ENCODE results near the gene CFAP47.
"Not testable (repeated sequence)": the region's sequence is repeated elsewhere in the genome, so short reads cannot be mapped to it uniquely, and the experiment has no call there.

CFAP47 gene, protein sequence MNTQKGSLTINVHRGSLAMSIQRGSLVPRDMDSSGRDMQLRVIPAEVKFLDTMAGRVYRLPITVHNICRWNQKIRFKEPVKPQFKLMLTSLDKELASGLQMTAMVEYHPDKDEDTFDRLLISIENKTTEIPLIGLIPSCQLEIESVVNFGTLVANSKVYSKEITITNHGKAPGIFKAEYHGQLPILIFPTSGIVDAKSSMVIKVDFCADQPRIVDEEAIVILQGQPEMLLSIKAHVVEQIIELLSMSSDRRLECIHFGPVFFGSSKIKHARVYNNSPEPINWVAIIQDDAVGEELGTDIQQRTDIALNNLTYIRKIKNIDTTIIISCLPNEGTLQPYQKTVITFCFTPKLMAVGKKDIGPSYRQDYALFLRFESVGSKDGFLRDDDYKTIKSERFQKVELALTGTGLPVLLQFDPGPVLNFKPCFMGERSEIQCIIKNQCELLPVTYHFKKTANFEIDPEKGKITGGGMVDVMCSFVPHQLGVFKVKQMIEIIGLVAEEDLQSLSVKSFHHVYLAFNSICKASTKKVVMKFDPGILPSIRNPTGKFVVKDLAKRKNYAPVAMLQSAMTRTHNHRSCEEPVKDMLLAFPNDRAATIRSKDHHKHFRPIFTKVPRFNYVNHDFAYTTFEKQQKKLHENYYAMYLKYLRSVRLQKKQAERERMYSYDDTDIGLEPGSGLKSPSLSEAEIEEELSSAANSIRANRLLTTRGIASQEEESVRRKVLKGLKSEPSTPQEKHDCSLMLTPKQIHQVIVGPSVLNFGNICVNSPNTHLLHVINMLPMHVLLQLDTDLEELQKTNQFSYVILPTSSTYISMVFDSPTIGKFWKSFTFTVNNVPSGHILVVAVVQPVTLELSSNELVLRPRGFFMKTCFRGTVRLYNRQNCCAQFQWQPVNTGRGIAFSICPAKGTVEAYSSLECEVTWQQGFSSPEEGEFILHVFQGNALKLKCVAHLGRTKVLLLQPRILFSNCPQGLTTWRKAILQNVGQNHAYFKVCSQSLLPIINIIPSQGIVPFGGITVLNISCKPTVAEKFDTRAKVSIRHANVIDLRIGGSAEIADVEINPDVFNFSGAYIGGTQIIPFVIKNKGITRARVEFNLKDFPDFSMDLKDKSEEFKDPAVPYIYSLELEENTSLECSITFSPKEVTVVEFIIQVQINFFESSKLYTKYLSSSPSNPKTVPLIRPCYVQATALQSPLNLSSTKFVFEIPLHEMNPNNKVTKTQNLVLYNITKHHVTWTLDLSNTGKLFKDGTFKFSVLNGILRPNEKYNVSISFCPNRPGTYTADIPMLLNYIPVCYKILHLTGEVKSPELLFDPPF (N-terminal part only)

GRCh38 chrX:35919536-35920309, at the start of gene CFAP47:
Gene CFAP47 (plus strand): TSS chrX:35919734. CDS start chrX:35919800, 66 bp downstream.
- Histone ChIP-seq H3K27me3 (ENCODE audit: control insufficient read depth, insufficient read depth, low read length) (peaks cover 13% of the 10 kb centered on the region), H3K9me3 (ENCODE audit: control insufficient read depth, insufficient read depth, low read length) (no peaks in the 10 kb centered on the region), H3K4me3 (ENCODE audit: low read depth, low read length) (peak within 1 kb of the TSS; percentile 84)

GRCh38 chrX:35880601-35881000, 38.9 kb upstream of the CFAP47 start:
- no peaks in the 10 kb centered on the region for H3K27me3 ChIP-seq (ENCODE audit: control insufficient read depth, insufficient read depth, low read length)
- no peaks in the 10 kb centered on the region for H3K9me3 ChIP-seq (ENCODE audit: control insufficient read depth, insufficient read depth, low read length)
- no peak overlapping the region for H3K9ac ChIP-seq (ENCODE audit: low read depth, low read length)
- no peaks in the 10 kb centered on the region for H3K4me1 ChIP-seq (ENCODE audit: control insufficient read depth, insufficient read depth, low read length)
- H3K36me3 ChIP-seq (ENCODE audit: control insufficient read depth, insufficient read depth, low read length), result no peaks in the 10 kb centered on the region
- no peak overlapping the region for H3K4me3 ChIP-seq (ENCODE audit: low read depth, low read length)

More at GRCh38 chrX:35919536-35920309, at the start of gene CFAP47:
- H3K36me3 ChIP-seq (ENCODE audit: control insufficient read depth, insufficient read depth, low read length), result no peaks in the 10 kb centered on the region
- no peaks in the 10 kb centered on the region for H3K4me1 ChIP-seq (ENCODE audit: control insufficient read depth, insufficient read depth, low read length)
- H3K9ac ChIP-seq (ENCODE audit: low read depth, low read length), result no peak within 1 kb of the TSS

DNA sequence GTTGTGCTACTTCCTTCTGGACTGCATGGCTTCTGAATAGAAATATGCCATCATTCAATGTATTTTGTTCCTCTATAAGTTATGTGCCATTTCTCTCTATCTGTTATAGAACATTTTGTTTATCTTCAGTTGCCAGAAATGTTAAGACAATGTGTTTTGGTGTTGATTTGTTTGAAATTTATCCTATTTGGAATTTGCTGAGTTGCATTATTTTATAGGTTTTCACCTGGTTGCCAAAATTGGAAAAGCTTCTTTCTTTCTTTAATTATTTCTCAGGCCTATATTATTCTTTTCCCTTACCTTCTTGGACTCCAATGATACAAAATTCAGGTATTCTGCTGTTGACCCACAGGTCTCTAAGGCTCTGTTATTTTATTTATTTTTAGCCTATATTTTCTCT, 33.4 kb upstream of the CFAP47 start:
- Histone ChIP-seq H3K36me3 (ENCODE audit: control insufficient read depth, insufficient read depth, low read length) (no peaks in the 10 kb centered on the region), H3K4me1 (ENCODE audit: control insufficient read depth, insufficient read depth, low read length) (no peaks in the 10 kb centered on the region), H3K4me3 (ENCODE audit: low read depth, low read length) (no peak overlapping the region), H3K27me3 (ENCODE audit: control insufficient read depth, insufficient read depth, low read length) (no peaks in the 10 kb centered on the region), H3K9me3 (ENCODE audit: control insufficient read depth, insufficient read depth, low read length) (no peaks in the 10 kb centered on the region), H3K9ac (ENCODE audit: low read depth, low read length) (no peak overlapping the region)

DNA sequence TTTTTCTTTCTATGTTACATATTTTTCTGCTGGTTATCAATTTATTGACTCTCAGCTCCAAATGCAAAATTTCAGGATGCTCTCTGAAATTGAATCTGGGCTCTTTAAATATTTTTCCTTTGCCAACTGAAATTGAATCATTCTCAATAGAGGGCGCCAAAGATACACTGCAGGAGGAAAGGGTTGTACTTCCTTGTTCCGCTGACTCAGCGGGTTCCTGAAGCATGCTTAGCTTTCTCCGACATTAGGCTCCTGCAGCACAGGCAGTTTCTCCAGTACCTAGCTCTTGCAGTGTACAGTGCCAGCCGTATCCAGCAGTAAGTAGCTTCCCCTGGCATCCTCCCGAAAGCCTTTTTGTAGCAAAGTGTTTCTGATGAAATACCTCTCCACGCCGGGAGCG, 28.8 kb upstream of the CFAP47 start:
- Histone ChIP-seq H3K27me3 (ENCODE audit: control insufficient read depth, insufficient read depth, low read length) (no peaks in the 10 kb centered on the region), H3K9me3 (ENCODE audit: control insufficient read depth, insufficient read depth, low read length) (no peaks in the 10 kb centered on the region), H3K4me1 (ENCODE audit: control insufficient read depth, insufficient read depth, low read length) (no peaks in the 10 kb centered on the region), H3K9ac (ENCODE audit: low read depth, low read length) (no peak overlapping the region), H3K36me3 (ENCODE audit: control insufficient read depth, insufficient read depth, low read length) (no peaks in the 10 kb centered on the region), H3K4me3 (ENCODE audit: low read depth, low read length) (no peak overlapping the region)

- H3K4me3 ChIP-seq (ENCODE audit: low read depth, low read length); H3K4me1 ChIP-seq (ENCODE audit: control insufficient read depth, insufficient read depth, low read length); H3K27me3 ChIP-seq (ENCODE audit: control insufficient read depth, insufficient read depth, low read length); H3K9ac ChIP-seq (ENCODE audit: low read depth, low read length); H3K36me3 ChIP-seq (ENCODE audit: control insufficient read depth, insufficient read depth, low read length); H3K9me3 ChIP-seq (ENCODE audit: control insufficient read depth, insufficient read depth, low read length): not testable (repeated sequence)
Measured at GRCh38 chrX:35986816-35987215, 67.3 kb downstream of the CFAP47 start.

GRCh38 chrX:36007207-36007606, 87.7 kb downstream of the CFAP47 start:
- Histone ChIP-seq H3K27me3 (ENCODE audit: control insufficient read depth, insufficient read depth, low read length) (no peaks in the 10 kb centered on the region), H3K9ac (ENCODE audit: low read depth, low read length) (no peak overlapping the region), H3K4me3 (ENCODE audit: low read depth, low read length) (no peak overlapping the region), H3K4me1 (ENCODE audit: control insufficient read depth, insufficient read depth, low read length) (no peaks in the 10 kb centered on the region), H3K36me3 (ENCODE audit: control insufficient read depth, insufficient read depth, low read length) (no peaks in the 10 kb centered on the region), H3K9me3 (ENCODE audit: control insufficient read depth, insufficient read depth, low read length) (no peaks in the 10 kb centered on the region)

- no peaks in the 10 kb centered on the region for H3K4me1 ChIP-seq (ENCODE audit: control insufficient read depth, insufficient read depth, low read length)
Measured at GRCh38 chrX:36019125-36019524, 99.6 kb downstream of the CFAP47 start.

GRCh38 chrX:36035550-36035949, 116.0 kb downstream of the CFAP47 start:
- Histone ChIP-seq H3K27me3 (ENCODE audit: control insufficient read depth, insufficient read depth, low read length) (no peaks in the 10 kb centered on the region), H3K9me3 (ENCODE audit: control insufficient read depth, insufficient read depth, low read length) (no peaks in the 10 kb centered on the region), H3K4me1 (ENCODE audit: control insufficient read depth, insufficient read depth, low read length) (no peaks in the 10 kb centered on the region), H3K9ac (ENCODE audit: low read depth, low read length) (no peak overlapping the region), H3K4me3 (ENCODE audit: low read depth, low read length) (no peak overlapping the region), H3K36me3 (ENCODE audit: control insufficient read depth, insufficient read depth, low read length) (no peaks in the 10 kb centered on the region)

More at GRCh38 chrX:36019125-36019524, 99.6 kb downstream of the CFAP47 start:
- Histone ChIP-seq H3K9me3 (ENCODE audit: control insufficient read depth, insufficient read depth, low read length) (no peaks in the 10 kb centered on the region), H3K27me3 (ENCODE audit: control insufficient read depth, insufficient read depth, low read length) (peaks cover 25% of the 10 kb centered on the region), H3K9ac (ENCODE audit: low read depth, low read length) (no peak overlapping the region), H3K4me3 (ENCODE audit: low read depth, low read length) (no peak overlapping the region), H3K36me3 (ENCODE audit: control insufficient read depth, insufficient read depth, low read length) (no peaks in the 10 kb centered on the region)

- H3K9ac ChIP-seq (ENCODE audit: low read depth, low read length), result no peak overlapping the region
- H3K36me3 ChIP-seq (ENCODE audit: control insufficient read depth, insufficient read depth, low read length), result no peaks in the 10 kb centered on the region
- H3K27me3 ChIP-seq (ENCODE audit: control insufficient read depth, insufficient read depth, low read length), result no peaks in the 10 kb centered on the region
- no peaks in the 10 kb centered on the region for H3K9me3 ChIP-seq (ENCODE audit: control insufficient read depth, insufficient read depth, low read length)
- no peaks in the 10 kb centered on the region for H3K4me1 ChIP-seq (ENCODE audit: control insufficient read depth, insufficient read depth, low read length)
- H3K4me3 ChIP-seq (ENCODE audit: low read depth, low read length), result no peak overlapping the region
Measured at GRCh38 chrX:36062778-36063177, 143.2 kb downstream of the CFAP47 start.

- Histone ChIP-seq H3K27me3 (ENCODE audit: control insufficient read depth, insufficient read depth, low read length) (no peaks in the 10 kb centered on the region), H3K9ac (ENCODE audit: low read depth, low read length) (no peak overlapping the region), H3K4me3 (ENCODE audit: low read depth, low read length) (no peak overlapping the region), H3K4me1 (ENCODE audit: control insufficient read depth, insufficient read depth, low read length) (no peaks in the 10 kb centered on the region), H3K36me3 (ENCODE audit: control insufficient read depth, insufficient read depth, low read length) (no peaks in the 10 kb centered on the region), H3K9me3 (ENCODE audit: control insufficient read depth, insufficient read depth, low read length) (no peaks in the 10 kb centered on the region)
Measured at GRCh38 chrX:36071061-36071460, 151.5 kb downstream of the CFAP47 start.

- not testable (repeated sequence) for H3K4me3 ChIP-seq (ENCODE audit: low read depth, low read length); H3K27me3 ChIP-seq (ENCODE audit: control insufficient read depth, insufficient read depth, low read length); H3K4me1 ChIP-seq (ENCODE audit: control insufficient read depth, insufficient read depth, low read length); H3K9me3 ChIP-seq (ENCODE audit: control insufficient read depth, insufficient read depth, low read length); H3K9ac ChIP-seq (ENCODE audit: low read depth, low read length); H3K36me3 ChIP-seq (ENCODE audit: control insufficient read depth, insufficient read depth, low read length)
Measured at GRCh38 chrX:36075009-36075408, 155.5 kb downstream of the CFAP47 start.

All from iPS-15b (cell line).